GM12878 (cell line): ENCODE results near the gene LPCAT4. TPM values are rescaled to one million over a fixed set of nuclear protein-coding genes. Genes with fewer than 3 reads are reported as not detected.
"Not testable (repeated sequence)": the region's sequence is repeated elsewhere in the genome, so short reads cannot be mapped to it uniquely, and the experiment has no call there.

Source experiments
- ATAC-seq: fragments of 200-7000 bp; cut with Tn5 transposase; 3 replicates; pipeline ENCODE4 v1.9.1; 2020; ENCODE audit warnings: mild to moderate bottlenecking, moderate library complexity
- BruUV-seq: library from RNA; stranded (reverse); fragments of 400-500 nt; replicated peaks from 2 replicates; lab custom pipeline; 2021; lab: Mats Ljungman, UMichigan
- CTCF ChIA-PET: fragments of 300-600 bp; sonication (Branson Sonifier 250); formaldehyde crosslinking; extraction: SDS; loops from one replicate; lab custom pipeline; 2021; ENCODE audit warnings: inconsistent platforms; lab: Yijun Ruan, JAX
- POLR2A ChIA-PET: fragments of 350-600 bp; formaldehyde crosslinking; extraction: SDS; loops from one replicate; lab custom pipeline; 2021; ENCODE audit warnings: inconsistent platforms; lab: Charles Lee
- RAD21 ChIA-PET: fragments of 300-600 bp; sonication (Branson Sonifier 250); formaldehyde crosslinking; loops from one replicate; lab custom pipeline; 2023; ENCODE audit warnings: antibody characterized with exemption; ENCODE audit not compliant: unreplicated experiment; lab: Charles Lee
- SMC1A ChIA-PET: fragments of 300-600 bp; sonication (Branson Sonifier 250); formaldehyde crosslinking; loops from one replicate; lab custom pipeline; 2023; ENCODE audit not compliant: unreplicated experiment, uncharacterized antibody; lab: Charles Lee
- DNase-seq: peaks from one replicate; pipeline ENCODE4 v3.0.0-alpha.2; 2011; ENCODE audit warnings: low read depth, low spot score
- FAIRE-seq: peaks from 3 replicates; lab custom pipeline; 2011; peaks lifted over from hg19 to GRCh38; lab: Jason Lieb, UNC
- H2AFZ ChIP-seq: 2 replicates; pipeline ENCODE4 v1.6.0; 2011; ENCODE audit warnings: low read depth, low read length, control low read depth; ENCODE audit not compliant: control insufficient read depth
- H3K27ac ChIP-seq: 2 replicates; pipeline ENCODE4 v1.5.1; 2011; ENCODE audit warnings: control low read depth; ENCODE audit not compliant: control insufficient read depth, insufficient read depth
- H3K27me3 ChIP-seq, 2 experiments: replicated peaks in 1 of 2; 2 replicates each; pipeline versions ENCODE4 v1.6.0 to v1.6.1; 2011; ENCODE audit warnings: low read length in 1 of 2; ENCODE audit not compliant: control insufficient read depth in 2 of 2, insufficient read depth in 2 of 2
- H3K36me3 ChIP-seq, 2 experiments: 2 replicates each; pipeline ENCODE4 v1.5.1; 2011; ENCODE audit warnings: low read length in 1 of 2; ENCODE audit not compliant: control insufficient read depth in 2 of 2, insufficient read depth in 2 of 2
- H3K4me1 ChIP-seq: 2 replicates; pipeline ENCODE4 v1.6.1; 2011; ENCODE audit warnings: mild to moderate bottlenecking, low read length, moderate library complexity, mixed read lengths; ENCODE audit not compliant: control insufficient read depth, insufficient read depth
- H3K4me2 ChIP-seq: 2 replicates; pipeline ENCODE4 v1.6.0; 2011; ENCODE audit warnings: control low read depth; ENCODE audit not compliant: control insufficient read depth, insufficient read depth
- H3K4me3 ChIP-seq: fragments of 200-600 bp; sonication (generic); 2 replicates; pipeline ENCODE4 v1.5.1; 2016
- H3K79me2 ChIP-seq: 2 replicates; pipeline ENCODE4 v1.6.0; 2011; ENCODE audit warnings: low read length; ENCODE audit not compliant: control insufficient read depth, insufficient read depth
- H3K9ac ChIP-seq: 2 replicates; pipeline ENCODE4 v1.8.0; 2011; ENCODE audit warnings: low read length, control low read depth, mixed read lengths; ENCODE audit not compliant: control insufficient read depth, insufficient read depth
- H3K9me3 ChIP-seq: replicated peaks from 3 replicates; pipeline ENCODE4 v1.5.1; 2011; ENCODE audit warnings: mild to moderate bottlenecking, low read length; ENCODE audit not compliant: control insufficient read depth, insufficient read depth
- H4K20me1 ChIP-seq: 2 replicates; pipeline ENCODE4 v1.6.0; 2011; ENCODE audit not compliant: control insufficient read depth, insufficient read depth
- WGBS: methylation state at CpG from one replicate; pipeline ENCODE4 v1.1.6; 2016; ENCODE audit warnings: low lambda C conversion rate; ENCODE audit not compliant: insufficient replicate concordance, insufficient coverage; ENCODE audit errors: missing lambda C conversion rate; 5-methylcytosine and 5-hydroxymethylcytosine counted together
- in situ Hi-C: fragments of 300-500 bp; cut with MboI; formaldehyde crosslinking; loops from 9 replicates; pipeline ENCODE4 v1.14.3; 2018; ENCODE audit warnings: mixed read lengths
- intact Hi-C: fragments of 100-400 bp; cut with micrococcal nuclease; formaldehyde crosslinking; loops from one replicate; pipeline ENCODE4 v1.14.2; 2022; ENCODE audit not compliant: unreplicated experiment
- polyA plus RNA-seq, 11 experiments: library from polyadenylated mRNA; depleted of rRNA in 4 of 11; unstranded in 6 of 11; stranded (reverse) in 5 of 11; fragments of >200 nt; fragmentation: Nextera tagmentation in 4 of 11; fragmentation: Illumina TruSeq in 1 of 11; extraction: Ambion mirVana in 4 of 11; extraction: Trizol in 1 of 11; gene quantifications; 1 replicate in 1 of 11; 2 replicates in 10 of 11; pipeline versions ENCODE4 v1.2.1 to v1.2.3, GENCODE V29; 2011 to 2016; ENCODE audit warnings: inconsistent platforms in 2 of 11, missing spikeins in 2 of 11, low read depth in 1 of 11
- total RNA-seq, 4 experiments: library from RNA; depleted of rRNA in 3 of 4; stranded (reverse); fragments of >200 nt in 3 of 4; fragmentation: Illumina TruSeq in 1 of 4; extraction: Trizol in 1 of 4; gene quantifications; 2 replicates each; pipeline versions ENCODE4 v1.2.1 to v1.2.3, GENCODE V29; 2013 to 2021

LPCAT4 gene
- total and polyA plus RNA-seq, 10 of the 15 experiments (the other 5 are each of a cell fraction or from before 2014, with no cell fraction given): 14.4 to 57.2 (median 33.0) TPM

- ATAC-seq, H3K27ac ChIP-seq: not testable (repeated sequence)
Observed at GRCh38 chr15:34389594-34390086, 22.6 kb upstream of the LPCAT4 start.

GRCh38 chr15:34381829-34382521 is 15.0 kb upstream of the LPCAT4 start:
- H3K4me1 ChIP-seq, intact Hi-C loops, H3K4me2 ChIP-seq, BruUV-seq, CTCF ChIA-PET, POLR2A ChIA-PET, RAD21 ChIA-PET, H4K20me1 ChIP-seq, H3K27me3 ChIP-seq, ATAC-seq, H2AFZ ChIP-seq, H3K79me2 ChIP-seq, FAIRE-seq, H3K36me3 ChIP-seq, in situ Hi-C loops, H3K27ac ChIP-seq, SMC1A ChIA-PET, H3K9ac ChIP-seq, H3K9me3 ChIP-seq, DNase-seq, H3K4me3 ChIP-seq: not testable (repeated sequence)
- WGBS: no CpG with 5 or more reads among the region's 19 CpGs

More at GRCh38 chr15:34389594-34390086, 22.6 kb upstream of the LPCAT4 start:
- SMC1A ChIA-PET, H3K4me3 ChIP-seq, H2AFZ ChIP-seq, intact Hi-C loops, CTCF ChIA-PET, BruUV-seq, H3K4me1 ChIP-seq, H3K9me3 ChIP-seq, H3K36me3 ChIP-seq, RAD21 ChIA-PET, H3K9ac ChIP-seq, H4K20me1 ChIP-seq, H3K27me3 ChIP-seq, H3K79me2 ChIP-seq, FAIRE-seq, POLR2A ChIA-PET, in situ Hi-C loops, DNase-seq, H3K4me2 ChIP-seq: not testable (repeated sequence)
- no CpG with 5 or more reads among the region's 16 CpGs for whole genome bisulfite sequencing

DNA sequence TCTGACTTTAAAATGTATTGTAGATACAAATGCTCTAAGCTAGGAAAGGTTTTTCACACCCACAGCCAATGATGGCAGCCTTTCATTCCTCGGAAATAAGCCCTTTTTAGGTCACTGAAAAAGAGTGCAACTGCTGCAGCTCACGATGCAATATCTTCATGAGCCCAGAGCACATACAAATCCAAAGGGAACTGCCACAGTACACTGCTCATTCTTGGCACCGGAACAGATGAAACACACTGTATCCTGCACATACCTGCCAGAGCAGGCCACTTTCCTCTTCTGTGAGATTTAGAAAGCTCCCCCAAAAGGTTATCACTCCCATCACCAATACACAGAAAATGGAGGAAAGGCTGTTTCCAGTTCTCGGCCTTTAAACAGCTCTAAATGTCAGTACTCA is 13.5 kb upstream of the LPCAT4 start:
- H3K27me3 ChIP-seq, in situ Hi-C loops, H3K36me3 ChIP-seq, H2AFZ ChIP-seq, ATAC-seq, CTCF ChIA-PET, FAIRE-seq, BruUV-seq, H3K9me3 ChIP-seq, H3K27ac ChIP-seq, H4K20me1 ChIP-seq, H3K79me2 ChIP-seq, RAD21 ChIA-PET, H3K4me1 ChIP-seq, POLR2A ChIA-PET, H3K4me3 ChIP-seq, intact Hi-C loops, DNase-seq, SMC1A ChIA-PET, H3K9ac ChIP-seq, H3K4me2 ChIP-seq: not testable (repeated sequence)
- 96% methylated on average over 4 of the region's 4 CpGs for WGBS
